GM20431 (cell line): ENCODE measurements around the gene COL18A1.

Experiments
- in situ Hi-C: fragments of 300-500 bp; cut with MseI, MboI; formaldehyde crosslinking; loops from one replicate; pipeline ENCODE4 v1.15.0; 2020; ENCODE audit warnings: low sequenced_read_pairs; ENCODE audit not compliant: unreplicated experiment

Gene COL18A1

DNA sequence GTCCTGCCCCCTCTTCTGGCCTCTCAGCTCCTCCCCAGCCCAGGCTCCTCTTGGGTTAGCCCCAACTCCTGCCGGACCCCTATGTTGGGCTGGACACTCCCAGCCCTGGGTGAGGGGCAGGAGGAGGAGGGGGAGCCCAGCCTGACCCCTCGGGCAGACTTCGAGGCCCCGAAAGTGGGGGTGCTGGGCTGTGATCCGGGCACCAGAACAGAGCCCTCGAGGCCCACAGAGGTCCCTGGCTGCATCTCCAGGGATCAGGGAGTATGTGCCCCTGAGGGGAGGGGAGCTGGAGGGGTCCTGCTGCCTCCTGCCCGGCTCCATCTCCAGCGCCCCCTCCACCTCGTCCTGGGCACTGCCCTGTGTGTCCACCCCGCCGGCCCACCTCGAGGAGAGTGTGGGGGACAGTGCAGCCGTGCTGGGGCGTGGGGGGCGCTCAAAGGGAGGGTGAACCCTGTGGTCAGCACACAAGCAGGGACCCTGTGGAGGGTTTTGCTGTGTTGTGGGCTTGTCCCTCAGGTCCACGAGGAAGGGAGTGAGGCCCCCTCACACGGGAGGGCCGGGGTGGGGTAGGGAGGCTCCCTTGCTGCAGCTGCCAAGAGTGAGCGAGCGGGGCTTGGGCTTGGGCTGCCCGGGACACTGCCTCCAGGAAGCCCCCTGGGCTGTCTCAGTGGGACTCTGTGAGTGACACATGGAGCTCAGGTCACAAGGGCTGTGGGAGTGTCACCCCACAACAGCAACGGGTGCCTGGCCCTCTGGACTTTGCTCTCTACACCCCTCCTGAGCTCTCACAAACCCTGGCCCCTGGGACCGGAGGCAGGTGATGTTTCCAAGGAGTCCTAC is 54.4 kb downstream of the COL18A1 start:
- in situ Hi-C loops: no loop called here

GRCh38 chr21:45460011-45460565 is 55.1 kb downstream of the COL18A1 start:
- in situ Hi-C loops: no loop called here

DNA sequence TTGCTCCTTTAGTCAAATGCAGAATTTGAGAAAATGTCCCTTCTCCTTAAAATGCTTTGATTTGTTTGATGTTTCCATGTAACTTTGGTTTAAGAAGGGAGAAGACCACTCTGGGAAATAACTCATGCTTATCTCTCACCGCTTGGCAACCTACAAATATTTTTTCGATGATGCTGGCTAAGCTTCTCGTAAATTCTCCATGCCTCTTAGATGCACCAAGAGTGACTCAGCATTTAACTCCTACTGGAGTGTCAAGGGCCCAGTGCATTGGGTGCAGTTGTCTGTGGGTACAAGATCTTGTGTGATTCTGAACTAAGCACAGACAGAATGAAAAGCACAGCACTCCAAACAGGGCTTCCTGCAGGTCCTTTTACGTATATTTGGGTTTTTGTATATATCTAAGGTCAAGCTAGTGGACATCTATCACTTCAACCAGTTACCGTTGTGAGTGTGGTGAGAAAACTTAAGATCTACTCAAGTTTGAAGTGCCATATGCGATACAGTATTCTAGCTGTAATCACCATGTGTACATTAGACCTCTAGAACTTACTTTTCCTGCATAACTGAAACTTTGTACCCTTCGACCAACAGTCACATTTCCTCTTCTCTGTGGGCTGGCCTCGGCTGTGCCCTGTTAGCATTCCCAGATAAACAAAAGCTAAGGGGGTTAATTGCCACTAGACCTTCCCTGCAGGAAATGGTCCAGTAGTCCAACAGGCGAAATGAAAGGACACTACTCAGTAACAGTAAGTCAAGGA is 55.8 kb downstream of the COL18A1 start:
- in situ Hi-C loops: no loop called here

- in situ Hi-C loops: no loop called here
These were observed 56.4 kb downstream of the COL18A1 start for GRCh38 chr21:45461369-45461750.

DNA sequence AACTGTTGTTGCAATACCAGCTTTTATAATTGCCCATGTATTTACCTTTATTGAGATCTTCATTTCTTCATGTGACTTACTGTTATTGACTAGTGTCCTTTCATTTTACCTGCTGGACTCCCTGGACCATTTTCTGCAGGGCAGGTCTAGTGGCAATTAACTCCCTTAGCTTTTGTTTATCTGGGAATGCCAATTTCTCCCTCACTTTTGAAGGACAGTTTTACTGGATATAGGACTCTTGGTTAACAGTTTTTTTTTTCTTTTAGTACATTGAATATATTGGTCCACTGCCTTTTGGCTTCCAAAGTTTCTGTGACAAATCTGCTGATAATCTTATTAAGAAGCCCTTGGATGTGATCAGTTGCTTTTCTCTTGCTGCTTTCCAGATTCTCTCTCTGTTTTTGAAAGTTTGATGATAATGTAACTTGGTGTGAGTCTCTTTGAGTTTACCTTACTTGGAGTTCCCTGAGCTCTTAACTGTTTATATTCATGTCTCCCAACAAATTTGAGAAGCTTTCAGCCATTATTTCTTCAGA is 56.9 kb downstream of the COL18A1 start:
- in situ Hi-C loops: no loop called here

GRCh38 chr21:45463871-45464270 is 58.9 kb downstream of the COL18A1 start:
- in situ Hi-C loops: no loop called here

DNA sequence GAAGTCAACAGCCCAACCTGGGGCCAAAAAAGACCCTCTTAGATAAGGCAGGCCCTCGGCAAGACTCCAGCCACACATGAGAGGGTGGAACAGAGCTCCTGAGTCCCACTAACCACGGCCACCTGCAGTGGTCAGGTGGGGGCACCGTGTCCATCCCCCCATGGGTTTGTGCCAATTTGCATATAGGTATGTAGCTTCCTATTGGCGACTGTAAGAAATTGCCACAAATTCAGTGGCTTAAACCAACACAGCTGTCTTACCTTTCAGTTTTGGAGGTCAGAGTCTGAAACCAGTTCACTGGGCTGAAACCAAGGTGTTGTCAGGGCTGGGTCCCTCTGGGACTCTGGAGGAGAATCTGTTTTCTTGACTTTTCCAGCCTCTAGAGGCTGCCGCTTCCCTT is 59.3 kb downstream of the COL18A1 start:
- in situ Hi-C loops: no loop called here

- in situ Hi-C loops: no loop called here
These were observed 60.1 kb downstream of the COL18A1 start for GRCh38 chr21:45465105-45465504.

- in situ Hi-C loops: no loop called here
These were observed 60.8 kb downstream of the COL18A1 start for GRCh38 chr21:45465611-45466329.

- in situ Hi-C loops: no loop called here
These were observed 61.6 kb downstream of the COL18A1 start for GRCh38 chr21:45466330-45467220.

- in situ Hi-C loops: no loop called here
These were observed 62.3 kb downstream of the COL18A1 start for GRCh38 chr21:45467221-45467779.

DNA sequence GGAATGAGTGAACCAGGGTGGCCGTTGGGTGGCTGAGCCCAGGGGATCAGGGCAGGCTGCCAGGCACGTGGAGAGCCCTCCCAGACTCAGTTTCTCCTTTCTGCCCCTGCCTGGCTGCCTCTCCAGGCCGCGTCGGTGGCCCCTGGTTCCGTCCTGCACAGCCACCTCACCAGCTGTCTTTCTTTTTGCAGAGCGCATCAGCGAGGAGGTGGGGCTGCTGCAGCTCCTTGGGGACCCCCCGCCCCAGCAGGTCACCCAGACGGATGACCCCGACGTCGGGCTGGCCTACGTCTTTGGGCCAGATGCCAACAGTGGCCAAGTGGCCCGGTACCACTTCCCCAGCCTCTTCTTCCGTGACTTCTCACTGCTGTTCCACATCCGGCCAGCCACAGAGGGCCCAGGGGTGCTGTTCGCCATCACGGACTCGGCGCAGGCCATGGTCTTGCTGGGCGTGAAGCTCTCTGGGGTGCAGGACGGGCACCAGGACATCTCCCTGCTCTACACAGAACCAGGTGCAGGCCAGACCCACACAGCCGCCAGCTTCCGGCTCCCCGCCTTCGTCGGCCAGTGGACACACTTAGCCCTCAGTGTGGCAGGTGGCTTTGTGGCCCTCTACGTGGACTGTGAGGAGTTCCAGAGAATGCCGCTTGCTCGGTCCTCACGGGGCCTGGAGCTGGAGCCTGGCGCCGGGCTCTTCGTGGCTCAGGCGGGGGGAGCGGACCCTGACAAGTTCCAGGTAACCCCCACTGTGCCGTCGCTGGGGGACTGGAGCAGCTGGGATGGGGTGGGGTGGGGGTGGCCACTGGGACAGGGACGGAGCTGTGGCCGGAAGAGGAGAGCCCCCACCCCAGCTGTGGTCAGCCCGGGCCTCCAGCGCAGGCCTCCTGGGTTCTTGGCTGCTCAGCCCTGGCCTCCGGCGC is 63.3 kb downstream of the COL18A1 start:
- in situ Hi-C loops: no loop called here

GRCh38 chr21:45468971-45469272 is 64.0 kb downstream of the COL18A1 start:
- in situ Hi-C loops: no loop called here

- in situ Hi-C loops: no loop called here
These were observed 64.5 kb downstream of the COL18A1 start for GRCh38 chr21:45469273-45470086.

DNA sequence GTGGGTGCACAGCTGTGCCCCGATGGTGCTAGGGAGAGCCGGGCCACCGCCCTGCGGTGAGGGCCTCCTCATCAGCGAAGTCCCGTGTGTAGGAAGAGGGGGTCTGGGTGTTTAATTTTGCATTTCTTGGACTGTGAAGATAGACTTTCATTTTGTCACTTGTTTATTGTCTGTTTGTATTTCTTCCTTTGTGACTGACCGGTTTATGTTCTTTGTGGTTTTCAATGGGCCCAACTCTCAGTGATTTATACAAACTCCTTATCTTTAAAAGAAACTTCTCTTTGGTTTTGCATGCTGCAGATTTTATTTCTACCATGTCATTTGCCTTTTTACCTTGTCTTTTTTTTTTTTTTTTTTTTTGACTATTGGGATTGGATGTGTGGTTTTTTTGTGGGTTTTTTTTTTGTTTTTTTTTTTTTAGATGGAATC is 65.1 kb downstream of the COL18A1 start:
- in situ Hi-C loops: no loop called here

GRCh38 chr21:45470773-45471524 is 66.0 kb downstream of the COL18A1 start:
- in situ Hi-C loops: no loop called here
